GM12878 (cell line): ENCODE measurements around the gene TMEM61. TPM values are rescaled to one million over a fixed set of nuclear protein-coding genes. Genes with fewer than 3 reads are reported as not detected.

Experiments
- ATAC-seq: fragments of 200-7000 bp; cut with Tn5 transposase; 3 replicates; pipeline ENCODE4 v1.9.1; 2020; ENCODE audit warnings: mild to moderate bottlenecking, moderate library complexity
- BruUV-seq: library from RNA; stranded (reverse); fragments of 400-500 nt; replicated peaks from 2 replicates; lab custom pipeline; 2021; lab: Mats Ljungman, UMichigan
- CTCF ChIA-PET: fragments of 300-600 bp; sonication (Branson Sonifier 250); formaldehyde crosslinking; extraction: SDS; loops from one replicate; lab custom pipeline; 2021; ENCODE audit warnings: inconsistent platforms; lab: Yijun Ruan, JAX
- POLR2A ChIA-PET: fragments of 350-600 bp; formaldehyde crosslinking; extraction: SDS; loops from one replicate; lab custom pipeline; 2021; ENCODE audit warnings: inconsistent platforms; lab: Charles Lee
- RAD21 ChIA-PET: fragments of 300-600 bp; sonication (Branson Sonifier 250); formaldehyde crosslinking; loops from one replicate; lab custom pipeline; 2023; ENCODE audit warnings: antibody characterized with exemption; ENCODE audit not compliant: unreplicated experiment; lab: Charles Lee
- SMC1A ChIA-PET: fragments of 300-600 bp; sonication (Branson Sonifier 250); formaldehyde crosslinking; loops from one replicate; lab custom pipeline; 2023; ENCODE audit not compliant: unreplicated experiment, uncharacterized antibody; lab: Charles Lee
- DNase-seq: peaks from one replicate; pipeline ENCODE4 v3.0.0-alpha.2; 2011; ENCODE audit warnings: low read depth, low spot score
- FAIRE-seq: peaks from 3 replicates; lab custom pipeline; 2011; peaks lifted over from hg19 to GRCh38; lab: Jason Lieb, UNC
- H2AFZ ChIP-seq: 2 replicates; pipeline ENCODE4 v1.6.0; 2011; ENCODE audit warnings: low read depth, low read length, control low read depth; ENCODE audit not compliant: control insufficient read depth
- H3K27ac ChIP-seq: 2 replicates; pipeline ENCODE4 v1.5.1; 2011; ENCODE audit warnings: control low read depth; ENCODE audit not compliant: control insufficient read depth, insufficient read depth
- H3K27me3 ChIP-seq, 2 experiments: replicated peaks in 1 of 2; 2 replicates each; pipeline versions ENCODE4 v1.6.0 to v1.6.1; 2011; ENCODE audit warnings: low read length in 1 of 2; ENCODE audit not compliant: control insufficient read depth in 2 of 2, insufficient read depth in 2 of 2
- H3K36me3 ChIP-seq, 2 experiments: 2 replicates each; pipeline ENCODE4 v1.5.1; 2011; ENCODE audit warnings: low read length in 1 of 2; ENCODE audit not compliant: control insufficient read depth in 2 of 2, insufficient read depth in 2 of 2
- H3K4me1 ChIP-seq: 2 replicates; pipeline ENCODE4 v1.6.1; 2011; ENCODE audit warnings: mild to moderate bottlenecking, low read length, moderate library complexity, mixed read lengths; ENCODE audit not compliant: control insufficient read depth, insufficient read depth
- H3K4me2 ChIP-seq: 2 replicates; pipeline ENCODE4 v1.6.0; 2011; ENCODE audit warnings: control low read depth; ENCODE audit not compliant: control insufficient read depth, insufficient read depth
- H3K4me3 ChIP-seq: fragments of 200-600 bp; sonication (generic); 2 replicates; pipeline ENCODE4 v1.5.1; 2016
- H3K79me2 ChIP-seq: 2 replicates; pipeline ENCODE4 v1.6.0; 2011; ENCODE audit warnings: low read length; ENCODE audit not compliant: control insufficient read depth, insufficient read depth
- H3K9ac ChIP-seq: 2 replicates; pipeline ENCODE4 v1.8.0; 2011; ENCODE audit warnings: low read length, control low read depth, mixed read lengths; ENCODE audit not compliant: control insufficient read depth, insufficient read depth
- H3K9me3 ChIP-seq: replicated peaks from 3 replicates; pipeline ENCODE4 v1.5.1; 2011; ENCODE audit warnings: mild to moderate bottlenecking, low read length; ENCODE audit not compliant: control insufficient read depth, insufficient read depth
- H4K20me1 ChIP-seq: 2 replicates; pipeline ENCODE4 v1.6.0; 2011; ENCODE audit not compliant: control insufficient read depth, insufficient read depth
- RCOR1 ChIP-seq: conservative IDR thresholded peaks from 2 replicates; pipeline ENCODE4 v1.6.1; 2012; ENCODE audit warnings: low read depth, low read length, improper control_type of control experiment
- ZNF592 ChIP-seq: fragments of 450-650 bp; IDR thresholded peaks from 2 replicates; pipeline ENCODE4 v1.6.1; 2017; ENCODE audit warnings: mild to moderate bottlenecking, moderate library complexity
- WGBS: methylation state at CpG from one replicate; pipeline ENCODE4 v1.1.6; 2016; ENCODE audit warnings: low lambda C conversion rate; ENCODE audit not compliant: insufficient replicate concordance, insufficient coverage; ENCODE audit errors: missing lambda C conversion rate; 5-methylcytosine and 5-hydroxymethylcytosine counted together
- in situ Hi-C: fragments of 300-500 bp; cut with MboI; formaldehyde crosslinking; loops from 9 replicates; pipeline ENCODE4 v1.14.3; 2018; ENCODE audit warnings: mixed read lengths
- intact Hi-C: fragments of 100-400 bp; cut with micrococcal nuclease; formaldehyde crosslinking; loops from one replicate; pipeline ENCODE4 v1.14.2; 2022; ENCODE audit not compliant: unreplicated experiment
- polyA plus RNA-seq, 11 experiments: library from polyadenylated mRNA; depleted of rRNA in 4 of 11; unstranded in 6 of 11; stranded (reverse) in 5 of 11; fragments of >200 nt; fragmentation: Nextera tagmentation in 4 of 11; fragmentation: Illumina TruSeq in 1 of 11; extraction: Ambion mirVana in 4 of 11; extraction: Trizol in 1 of 11; gene quantifications; 1 replicate in 1 of 11; 2 replicates in 10 of 11; pipeline versions ENCODE4 v1.2.1 to v1.2.3, GENCODE V29; 2011 to 2016; ENCODE audit warnings: inconsistent platforms in 2 of 11, missing spikeins in 2 of 11, low read depth in 1 of 11
- total RNA-seq, 4 experiments: library from RNA; depleted of rRNA in 3 of 4; stranded (reverse); fragments of >200 nt in 3 of 4; fragmentation: Illumina TruSeq in 1 of 4; extraction: Trizol in 1 of 4; gene quantifications; 2 replicates each; pipeline versions ENCODE4 v1.2.1 to v1.2.3, GENCODE V29; 2013 to 2021
- TF ChIP-seq, protein P1 (sequence below): fragments of 450-650 bp; IDR thresholded peaks from 2 replicates; pipeline ENCODE4 v1.6.1; 2017; ENCODE audit warnings: mild to moderate bottlenecking, low read depth, inconsistent platforms; ENCODE audit not compliant: poor library complexity, severe bottlenecking

Gene TMEM61
- total and polyA plus RNA-seq, 10 of the 15 experiments (the other 5 are each of a cell fraction or from before 2014, with no cell fraction given), result not detected

GRCh38 chr1:54998677-54999076 lies 18.2 kb downstream of the TMEM61 start, which contains the start of gene BSND (continued):
- TF ChIP-seq ZNF592, result no peak

GRCh38 chr1:55000110-55001085 lies 20.0 kb downstream of the TMEM61 start:
- Histone ChIP-seq H3K36me3 (no peaks in the 10 kb centered on the region), H2AFZ (no peak overlapping the region), H3K27me3 (peaks cover 2 to 5% of the 10 kb centered on the region in 2 experiments), H3K9ac (no peak overlapping the region), H4K20me1 (no peaks in the 10 kb centered on the region; the same call in 1 of the 2 replicates), H3K27ac (no peak overlapping the region), H3K4me3 (no peak overlapping the region), H3K4me1 (peaks cover 3% of the 10 kb centered on the region; the same call in 1 of the 2 replicates), H3K9me3 (no peaks in the 10 kb centered on the region), H3K79me2 (no peaks in the 10 kb centered on the region), H3K4me2 (no peak overlapping the region)
- no peak for TF ChIP-seq RCOR1
- TF ChIP-seq, protein P1, sequence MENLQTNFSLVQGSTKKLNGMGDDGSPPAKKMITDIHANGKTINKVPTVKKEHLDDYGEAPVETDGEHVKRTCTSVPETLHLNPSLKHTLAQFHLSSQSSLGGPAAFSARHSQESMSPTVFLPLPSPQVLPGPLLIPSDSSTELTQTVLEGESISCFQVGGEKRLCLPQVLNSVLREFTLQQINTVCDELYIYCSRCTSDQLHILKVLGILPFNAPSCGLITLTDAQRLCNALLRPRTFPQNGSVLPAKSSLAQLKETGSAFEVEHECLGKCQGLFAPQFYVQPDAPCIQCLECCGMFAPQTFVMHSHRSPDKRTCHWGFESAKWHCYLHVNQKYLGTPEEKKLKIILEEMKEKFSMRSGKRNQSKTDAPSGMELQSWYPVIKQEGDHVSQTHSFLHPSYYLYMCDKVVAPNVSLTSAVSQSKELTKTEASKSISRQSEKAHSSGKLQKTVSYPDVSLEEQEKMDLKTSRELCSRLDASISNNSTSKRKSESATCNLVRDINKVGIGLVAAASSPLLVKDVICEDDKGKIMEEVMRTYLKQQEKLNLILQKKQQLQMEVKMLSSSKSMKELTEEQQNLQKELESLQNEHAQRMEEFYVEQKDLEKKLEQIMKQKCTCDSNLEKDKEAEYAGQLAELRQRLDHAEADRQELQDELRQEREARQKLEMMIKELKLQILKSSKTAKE, result no peak
- in situ Hi-C loops (no loop called here), intact Hi-C loops (no loop called here)
- ChIA-PET SMC1A (interaction anchor here (1.1 to 6.7 kb wide), 2 partner anchors 52 to 107 kb away, joined by 3 to 147 read pairs; no protein-coding TSS in a partner anchor), CTCF (interaction anchor here (2.7 to 19.5 kb wide), 2 partner anchors 22 to 52 kb away, joined by 9 to 436 read pairs; no protein-coding TSS in a partner anchor), POLR2A (no interaction called here), RAD21 (interaction anchor here (0.9 kb wide), 2 partner anchors 50 to 55 kb away, joined by 3 read pairs; no protein-coding TSS in a partner anchor)
- no peak for DNase-seq
- 5% methylated on average over 8 of the region's 8 CpGs for WGBS
- FAIRE-seq, result no peak
- no TSS peak for BruUV-seq
- ATAC-seq, result no peak
